OCI-LY3 (cell line): Measurements from ENCODE around the gene MED27.

Experiments used
- H2AFZ ChIP-seq: fragments of 200-600, 300-600 bp; shearing (Covaris generic); 2 replicates; pipeline ENCODE4 v1.6.0; 2014; ENCODE audit warnings: antibody characterized with exemption, low read depth, low read length
- H3K27ac ChIP-seq: fragments of 200-600, 300-600 bp; sonication (generic); 2 replicates; pipeline ENCODE4 v1.5.1; 2014; ENCODE audit warnings: mild to moderate bottlenecking, low read length, moderate library complexity, mixed read lengths
- H3K27me3 ChIP-seq: fragments of 200-600, 300-600 bp; sonication (generic); 2 replicates; pipeline ENCODE4 v1.6.1; 2014; ENCODE audit warnings: low read depth, low read length, mixed read lengths
- H3K36me3 ChIP-seq: fragments of 200-600, 300-600 bp; sonication (generic); replicated peaks from 2 replicates; pipeline ENCODE3; 2014; ENCODE audit warnings: low read depth, low read length, mixed read lengths
- H3K4me1 ChIP-seq: fragments of 300-600, 200-600 bp; sonication (generic); 2 replicates; pipeline ENCODE4 v1.6.1; 2014; ENCODE audit warnings: low read length, mixed read lengths
- H3K4me2 ChIP-seq: fragments of 200-600, 300-600 bp; sonication (generic); 2 replicates; pipeline ENCODE4 v1.6.1; 2014; ENCODE audit warnings: low read length, mixed read lengths
- H3K4me3 ChIP-seq: fragments of 300-600, 200-600 bp; sonication (generic); 2 replicates; pipeline ENCODE4 v1.5.1; 2014; ENCODE audit warnings: antibody characterized with exemption, mild to moderate bottlenecking, low read length, moderate library complexity
- H3K79me2 ChIP-seq: fragments of 300-600, 200-600 bp; shearing (Covaris generic); 2 replicates; pipeline ENCODE4 v1.6.1; 2014; ENCODE audit warnings: mild to moderate bottlenecking, low read length, mixed read lengths
- H3K9ac ChIP-seq: fragments of 300-600, 200-600 bp; shearing (Covaris generic); 2 replicates; pipeline ENCODE4 v1.6.0; 2014; ENCODE audit warnings: mild to moderate bottlenecking, low read length, moderate library complexity
- H3K9me3 ChIP-seq: fragments of 200-600, 300-600 bp; shearing (Covaris generic); 2 replicates; pipeline ENCODE4 v1.6.1; 2014; ENCODE audit warnings: low read length, mixed read lengths; ENCODE audit not compliant: insufficient read depth
- H4K20me1 ChIP-seq: fragments of 200-600, 300-600 bp; sonication (generic); 2 replicates; pipeline ENCODE4 v1.6.1; 2016; ENCODE audit warnings: low read length, mixed read lengths; ENCODE audit not compliant: insufficient read depth
- CTCF ChIP-seq: fragments of 200-600, 300-600 bp; sonication (generic); IDR thresholded peaks from 2 replicates; pipeline ENCODE4 v1.5.1; 2014; ENCODE audit warnings: antibody characterized with exemption, low read length, low read depth
- EZH2phosphoT487 ChIP-seq: fragments of 200-600 bp; shearing (Covaris generic); IDR thresholded peaks from 2 replicates; pipeline ENCODE4 v1.6.1; 2018; ENCODE audit warnings: antibody characterized with exemption, mixed run types, low read depth

MED27 gene

DNA sequence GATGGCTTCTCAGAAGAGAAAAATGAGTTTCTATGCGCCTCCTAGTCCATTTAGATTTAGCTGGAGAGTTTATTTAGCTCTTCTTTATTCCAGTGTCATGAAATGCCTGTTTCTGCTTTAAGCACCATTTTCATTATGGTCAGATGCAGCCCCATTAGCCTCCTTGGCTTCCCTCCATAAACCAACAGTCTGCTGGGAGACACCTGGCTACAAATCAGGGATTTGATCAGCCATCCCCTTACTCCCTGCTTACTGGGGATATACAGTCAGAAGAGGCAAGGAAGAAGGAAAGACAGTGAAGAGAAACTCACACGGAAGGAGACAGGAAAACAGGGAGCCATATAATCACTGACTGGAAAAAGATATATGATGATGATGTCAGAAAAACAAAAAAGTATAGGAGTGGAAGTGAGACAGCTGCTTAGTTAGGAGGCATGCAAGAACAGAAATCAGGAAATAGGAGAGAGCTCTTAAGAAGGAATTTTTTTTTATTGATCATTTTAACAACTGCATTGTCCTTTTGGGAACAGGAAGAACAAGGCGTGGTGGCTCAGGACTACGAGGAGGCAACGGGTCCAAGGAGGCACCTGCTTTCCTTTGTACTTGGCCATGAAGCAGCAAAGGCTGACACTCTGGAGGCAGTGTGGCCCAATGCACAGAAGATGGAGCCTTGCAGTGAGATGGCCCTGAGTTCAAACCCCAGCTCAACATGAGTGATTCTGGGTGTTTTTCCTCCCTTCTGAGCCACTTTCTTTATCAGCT is 56.1 kb downstream of the MED27 start:
- TF ChIP-seq EZH2phosphoT487 (no peak), CTCF (no peak)
- Histone ChIP-seq H2AFZ (no peak overlapping the region), H3K27me3 (no peaks in the 10 kb centered on the region), H3K27ac (no peak overlapping the region), H3K79me2 (peaks cover 29% of the 10 kb centered on the region; the same call in 1 of the 2 replicates), H4K20me1 (peaks cover 55% of the 10 kb centered on the region), H3K9me3 (no peaks in the 10 kb centered on the region), H3K4me2 (no peak overlapping the region), H3K4me1 (peaks cover 5% of the 10 kb centered on the region), H3K36me3 (no peaks in the 10 kb centered on the region), H3K4me3 (no peak overlapping the region), H3K9ac (no peak overlapping the region)

DNA sequence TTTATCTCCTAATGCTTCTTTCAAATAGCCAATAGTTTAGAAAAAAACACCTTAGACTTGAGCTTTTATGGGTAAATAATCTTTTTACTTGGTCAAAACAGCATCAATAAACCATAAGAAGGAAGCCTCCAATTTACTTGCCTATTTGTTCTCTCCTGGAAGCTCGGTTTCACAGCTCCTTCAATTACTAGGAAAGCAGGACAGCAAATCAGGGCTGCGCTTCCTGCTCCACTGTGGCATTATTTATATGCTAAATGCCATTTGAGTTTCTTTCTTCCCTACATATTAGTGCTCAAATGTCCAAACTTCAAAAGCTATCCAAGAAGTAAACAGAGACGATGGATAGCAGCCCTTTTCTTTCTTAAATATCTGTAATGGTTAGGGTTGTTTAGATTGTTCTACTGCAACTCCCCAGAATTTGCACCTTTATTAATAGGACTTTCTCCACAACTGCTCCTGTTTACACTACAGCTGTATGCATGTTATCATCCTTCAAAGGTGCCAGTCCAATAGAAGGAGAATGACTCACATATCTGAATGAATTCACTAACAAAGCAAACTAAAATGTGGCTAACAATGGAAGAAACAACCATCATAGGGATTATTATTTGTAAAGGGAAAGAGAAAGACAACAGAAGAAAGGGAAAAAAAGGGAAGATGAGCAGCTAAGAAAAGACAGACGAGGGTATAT is 58.7 kb downstream of the MED27 start:
- no peak for TF ChIP-seq CTCF
- TF ChIP-seq EZH2phosphoT487: no peak
- no peak overlapping the region for H3K4me2 ChIP-seq
- H3K4me1 ChIP-seq: peaks cover 5% of the 10 kb centered on the region
- no peak overlapping the region for H3K9ac ChIP-seq
- H4K20me1 ChIP-seq: peaks cover 55% of the 10 kb centered on the region
- H3K9me3 ChIP-seq: no peaks in the 10 kb centered on the region
- H3K4me3 ChIP-seq: no peak overlapping the region
- no peak overlapping the region for H3K27ac ChIP-seq
- H3K27me3 ChIP-seq: no peaks in the 10 kb centered on the region
- no peaks in the 10 kb centered on the region for H3K36me3 ChIP-seq
- H2AFZ ChIP-seq: no peak overlapping the region
- H3K79me2 ChIP-seq: peaks cover 20% of the 10 kb centered on the region; the same call in 1 of the 2 replicates

GRCh38 chr9:132020272-132020671 is 59.4 kb downstream of the MED27 start:
- no peak overlapping the region for H3K4me2 ChIP-seq
- no peak overlapping the region for H3K4me3 ChIP-seq
- H3K36me3 ChIP-seq: no peaks in the 10 kb centered on the region
- no peak overlapping the region for H3K9ac ChIP-seq
- peaks cover 5% of the 10 kb centered on the region for H3K4me1 ChIP-seq
- no peaks in the 10 kb centered on the region for H3K9me3 ChIP-seq
- H3K27ac ChIP-seq: no peak overlapping the region
- peaks cover 19% of the 10 kb centered on the region; the same call in 1 of the 2 replicates for H3K79me2 ChIP-seq
- TF ChIP-seq EZH2phosphoT487: no peak
- no peak for TF ChIP-seq CTCF
- H3K27me3 ChIP-seq: no peaks in the 10 kb centered on the region
- H4K20me1 ChIP-seq: peaks cover 61% of the 10 kb centered on the region
- no peak overlapping the region for H2AFZ ChIP-seq

- Histone ChIP-seq H4K20me1 (peaks cover 62% of the 10 kb centered on the region), H3K79me2 (peaks cover 19% of the 10 kb centered on the region; the same call in 1 of the 2 replicates), H3K9ac (no peak overlapping the region), H3K27ac (no peak overlapping the region), H3K4me1 (peaks cover 5% of the 10 kb centered on the region), H2AFZ (no peak overlapping the region), H3K27me3 (no peaks in the 10 kb centered on the region), H3K36me3 (no peaks in the 10 kb centered on the region), H3K4me2 (no peak overlapping the region), H3K4me3 (no peak overlapping the region), H3K9me3 (no peaks in the 10 kb centered on the region)
- TF ChIP-seq CTCF: no peak
Measured at GRCh38 chr9:132019702-132020101, 60.0 kb downstream of the MED27 start.
